Ovary (tissue), 9 donors: ENCODE results near the gene RAB34. TPM values are rescaled to one million over a fixed set of nuclear protein-coding genes. Genes with fewer than 3 reads are reported as not detected.

Experiments used
- DNase-seq, 5 donors: peaks; one replicate each; pipeline ENCODE4 v3.0.0-alpha.2; 2019 to 2020
- H3K27ac ChIP-seq, 2 donors: fragments of 200-600 bp; one replicate each; pipeline versions ENCODE4 v1.5.1 to v1.8.0; 2019 to 2022
- H3K27me3 ChIP-seq: fragments of 200-600 bp; one replicate; pipeline ENCODE4 v1.8.0; 2022
- H3K36me3 ChIP-seq: fragments of 200-600 bp; sonication (generic); one replicate; pipeline ENCODE4 v1.5.1; 2019
- H3K4me1 ChIP-seq: one replicate; pipeline ENCODE4 v1.8.1; 2013; ENCODE audit warnings: mild to moderate bottlenecking, moderate library complexity; ENCODE audit not compliant: insufficient read depth
- H3K4me3 ChIP-seq: fragments of 200-600 bp; sonication (generic); one replicate; pipeline ENCODE4 v1.5.1; 2017
- H3K9me3 ChIP-seq, 2 donors: fragments of 200-600 bp in 1 of 2; sonication (generic) in 1 of 2; one replicate each; pipeline versions ENCODE4 v1.5.1 to v1.8.1; 2013 to 2019; ENCODE audit warnings: mild to moderate bottlenecking in 1 of 2, moderate library complexity in 1 of 2
- EP300 ChIP-seq: sonication (generic); formaldehyde crosslinking; IDR thresholded peaks from one replicate; pipeline ENCODE4 v1.6.1; 2017; ENCODE audit warnings: antibody characterized with exemption
- POLR2A ChIP-seq: fragments of 450-650 bp; IDR thresholded peaks from one replicate; pipeline ENCODE4 v1.6.1; 2017; ENCODE audit warnings: antibody characterized with exemption, mild to moderate bottlenecking, moderate library complexity
- WGBS, 3 donors: extraction: QIAGEN DNeasy Blood & Tissue Kit in 1 of 3; methylation state at CpG; one replicate each; pipeline versions ENCODE4 v1.1.5 to v1.1.7; 2013 to 2017; 5-methylcytosine and 5-hydroxymethylcytosine counted together
- intact Hi-C, 4 donors: fragments of 100-400 bp; cut with DNase I; formaldehyde crosslinking; loops; one replicate each; pipeline versions ENCODE4 v1.11.0 to v1.15.1; 2022 to 2023
- polyA plus RNA-seq, 2 donors: library from polyadenylated mRNA; stranded (reverse); fragments of 200-250 nt in 1 of 2; fragments of 350-450 nt in 1 of 2; fragmentation: Illumina TruSeq in 1 of 2; extraction: RNeasy Lipid Tissue Mini Kit (QIAGEN cat#74804) in 1 of 2; gene quantifications; one replicate each; pipeline ENCODE4 v1.2.3, GENCODE V29; 2013 to 2014
- total RNA-seq, 7 donors: library from RNA; depleted of rRNA in 2 of 7; stranded (reverse); fragments of >200 nt in 2 of 7; fragmentation: NEBNext Ultra II Directional in 3 of 7; extraction: Animal tissue kit (Norgen Biotek cat#: 25700) in 3 of 7; gene quantifications; one replicate each; pipeline versions ENCODE4 v1.1.0 to v1.2.4, GENCODE V29; 2016 to 2023
- TF ChIP-seq, protein P1 (sequence below), 3 donors: fragments of 450-650 bp in 2 of 3; fragments of 200-600 bp in 1 of 3; IDR thresholded peaks; one replicate each; pipeline versions ENCODE4 v1.5.1 to v1.8.0; 2016 to 2022; ENCODE audit warnings: antibody characterized with exemption in 3 of 3, mild to moderate bottlenecking in 1 of 3
- donor health status: DM: no; HTN: no; CAD: no; lungs with moderate emphysema.
- donor health status: DM: no; HTN: no; CAD: no.
- donor health status: Bipolar disorder and iron deficiency.
- donor health status: DM: yes; HTN: yes; CAD: no.
- donor health status: DM: no; HTN: no; CAD: no.
- donor health status: DM: yes; HTN: yes; CAD: no.

Gene RAB34
- total and polyA plus RNA-seq, 9 donors: 149 to 222 (median 196) TPM

- intact Hi-C loops: no loop called here
- TF ChIP-seq, protein P1, sequence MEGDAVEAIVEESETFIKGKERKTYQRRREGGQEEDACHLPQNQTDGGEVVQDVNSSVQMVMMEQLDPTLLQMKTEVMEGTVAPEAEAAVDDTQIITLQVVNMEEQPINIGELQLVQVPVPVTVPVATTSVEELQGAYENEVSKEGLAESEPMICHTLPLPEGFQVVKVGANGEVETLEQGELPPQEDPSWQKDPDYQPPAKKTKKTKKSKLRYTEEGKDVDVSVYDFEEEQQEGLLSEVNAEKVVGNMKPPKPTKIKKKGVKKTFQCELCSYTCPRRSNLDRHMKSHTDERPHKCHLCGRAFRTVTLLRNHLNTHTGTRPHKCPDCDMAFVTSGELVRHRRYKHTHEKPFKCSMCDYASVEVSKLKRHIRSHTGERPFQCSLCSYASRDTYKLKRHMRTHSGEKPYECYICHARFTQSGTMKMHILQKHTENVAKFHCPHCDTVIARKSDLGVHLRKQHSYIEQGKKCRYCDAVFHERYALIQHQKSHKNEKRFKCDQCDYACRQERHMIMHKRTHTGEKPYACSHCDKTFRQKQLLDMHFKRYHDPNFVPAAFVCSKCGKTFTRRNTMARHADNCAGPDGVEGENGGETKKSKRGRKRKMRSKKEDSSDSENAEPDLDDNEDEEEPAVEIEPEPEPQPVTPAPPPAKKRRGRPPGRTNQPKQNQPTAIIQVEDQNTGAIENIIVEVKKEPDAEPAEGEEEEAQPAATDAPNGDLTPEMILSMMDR (IDR thresholded peaks at IDR 0.05): no peak
- TF ChIP-seq EP300 (no peak), POLR2A (no peak)
- WGBS, 3 donors: 82 to 89% (median 89%) methylated on average over 11 of the region's 11 CpGs
- Histone ChIP-seq H3K4me1 (no peaks in the 10 kb centered on the region), H3K4me3 (no peak overlapping the region), H3K27ac (no peak overlapping the region), H3K27me3 (no peaks in the 10 kb centered on the region), H3K9me3 (no peaks in the 10 kb centered on the region), H3K36me3 (no peaks in the 10 kb centered on the region)
- DNase-seq: peak in 1 of 5 donors; percentile 27
Measured at GRCh38 chr17:28682655-28683054, 35.0 kb downstream of the RAB34 start.

DNA sequence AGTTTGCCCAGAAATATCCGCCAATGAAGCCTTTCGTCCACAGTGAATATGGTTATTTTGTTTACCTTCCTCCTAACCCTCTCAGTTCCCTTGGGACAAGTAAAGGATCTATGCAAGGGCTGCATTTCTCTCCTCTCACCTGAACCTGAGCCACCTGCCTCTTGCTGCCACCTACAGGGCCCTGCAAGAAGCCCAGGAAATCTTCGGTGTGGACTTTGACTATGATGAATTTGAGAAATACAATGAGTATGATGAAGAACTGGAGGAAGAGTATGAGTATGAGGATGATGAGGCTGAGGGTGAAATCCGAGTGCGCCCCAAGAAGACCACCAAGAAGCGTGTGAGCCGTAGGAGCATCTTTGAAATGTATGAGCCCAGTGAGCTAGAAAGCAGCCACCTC, 41.7 kb downstream of the RAB34 start:
- no peak for TF ChIP-seq EP300
- 80 to 84% (median 83%) methylated on average over 7 of the region's 7 CpGs for WGBS, 3 donors
- Histone ChIP-seq H3K9me3 (no peaks in the 10 kb centered on the region), H3K36me3 (no peaks in the 10 kb centered on the region), H3K4me3 (no peak overlapping the region), H3K27ac (no peak overlapping the region), H3K27me3 (no peaks in the 10 kb centered on the region), H3K4me1 (no peaks in the 10 kb centered on the region)
- no peak for DNase-seq
- intact Hi-C loops: loop anchor here in 1 of 4 donors (2.0 kb wide), 1 partner anchor 19 kb away; no protein-coding TSS in a partner anchor

DNA sequence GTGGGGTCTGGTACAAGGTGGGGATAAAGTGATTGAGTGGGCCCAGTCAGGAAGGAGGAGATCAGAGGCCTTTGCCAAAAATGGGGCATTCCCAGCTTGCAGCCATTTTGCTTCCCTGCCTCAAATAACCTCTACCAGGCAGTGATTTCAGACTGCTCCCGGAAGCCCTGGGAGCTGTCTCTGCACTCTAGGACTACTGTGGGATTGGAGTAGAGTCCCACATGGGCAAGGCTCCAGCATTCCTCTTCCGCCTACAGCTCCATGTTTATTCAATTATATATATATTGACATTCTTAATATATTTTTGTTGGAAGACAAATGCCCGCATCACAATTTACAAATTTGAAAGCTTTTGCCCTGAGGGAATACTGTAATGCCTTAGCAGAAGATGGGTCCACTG, 42.2 kb downstream of the RAB34 start:
- Histone ChIP-seq H3K36me3 (no peaks in the 10 kb centered on the region), H3K27me3 (no peaks in the 10 kb centered on the region), H3K4me1 (no peaks in the 10 kb centered on the region), H3K9me3 (no peaks in the 10 kb centered on the region), H3K4me3 (no peak overlapping the region), H3K27ac (no peak overlapping the region)
- 40 to 67% (median 52%) methylated on average over 3 of the region's 3 CpGs for WGBS, 3 donors
- TF ChIP-seq, protein P1 (IDR thresholded peaks at IDR 0.05): no peak
- no peak for TF ChIP-seq EP300
- DNase-seq: no peak
- intact Hi-C loops: no loop called here

GRCh38 chr17:28669918-28670317, 47.8 kb downstream of the RAB34 start:
- Histone ChIP-seq H3K4me3 (no peak overlapping the region), H3K27ac (no peak overlapping the region), H3K36me3 (no peaks in the 10 kb centered on the region), H3K9me3 (no peaks in the 10 kb centered on the region), H3K27me3 (no peaks in the 10 kb centered on the region), H3K4me1 (peaks cover 1% of the 10 kb centered on the region)
- no peak for DNase-seq
- WGBS, 3 donors: 94 to 100% (median 100%) methylated on average over 1 of the region's 1 CpG
- intact Hi-C loops: no loop called here
- TF ChIP-seq EP300 (no peak), POLR2A (no peak)
- TF ChIP-seq, protein P1 (IDR thresholded peaks at IDR 0.05): no peak

DNA sequence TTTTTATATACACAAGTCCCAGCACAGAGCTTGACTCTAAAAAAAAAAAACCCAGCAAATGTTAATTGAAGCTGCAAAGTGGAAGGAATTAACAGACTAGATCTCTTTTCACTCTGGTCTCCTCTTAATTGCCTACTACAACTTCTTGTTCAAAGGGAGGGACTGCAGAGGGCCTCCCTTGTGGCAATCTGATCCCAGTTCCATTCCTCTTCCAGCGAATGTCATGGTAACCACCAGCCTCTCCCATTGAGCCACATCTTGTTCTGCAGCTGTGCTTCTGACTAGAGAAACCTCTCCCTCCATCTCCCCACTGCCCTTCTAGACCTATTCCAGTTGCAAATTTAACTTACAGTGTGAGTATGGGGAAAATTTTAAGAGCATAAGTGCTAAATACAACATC, 49.8 kb downstream of the RAB34 start:
- no peaks in the 10 kb centered on the region for H3K36me3 ChIP-seq
- no peak for TF ChIP-seq POLR2A
- no peak for TF ChIP-seq EP300
- TF ChIP-seq, protein P1 (IDR thresholded peaks at IDR 0.05): no peak
- H3K4me3 ChIP-seq: no peak overlapping the region

More for the DNA sequence above, 49.8 kb downstream of the RAB34 start:
- DNase-seq: no peak
- Histone ChIP-seq H3K9me3 (no peaks in the 10 kb centered on the region), H3K27ac (no peak overlapping the region), H3K27me3 (no peaks in the 10 kb centered on the region), H3K4me1 (peaks cover 6% of the 10 kb centered on the region)
- intact Hi-C loops: no loop called here
- 75 to 86% (median 82%) methylated on average over 1 of the region's 1 CpG for whole genome bisulfite sequencing, 3 donors
